ENCODE results near the gene AP1B1. TPM values are rescaled to one million over a fixed set of nuclear protein-coding genes. Genes with fewer than 3 reads are reported as not detected.

AP1B1 gene
- polyA plus RNA-seq, 1 donor (not counting 4 experiments of a cell fraction or from before 2014, with no cell fraction given): 55.3 TPM

DNA sequence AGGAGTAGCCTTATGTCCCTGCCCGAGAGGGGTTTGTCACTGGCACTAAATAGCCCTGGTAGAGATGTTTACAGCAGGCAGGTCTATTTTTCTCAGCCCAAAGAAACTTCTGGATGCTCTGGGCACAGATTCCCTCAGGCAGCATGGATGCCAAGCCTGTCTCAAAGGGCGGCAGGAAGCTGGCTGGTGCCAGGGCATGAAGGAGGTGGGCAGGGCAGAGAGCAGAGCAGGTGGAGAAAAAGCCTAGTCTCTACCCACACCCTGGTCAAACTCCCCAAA lies 86.0 kb downstream of the AP1B1 start:
- H3K36me3 ChIP-seq (ENCODE audit: control insufficient read depth in 2 of 2, extremely low read depth in 1 of 2, insufficient read depth in 2 of 2, low read length in 2 of 2): peaks cover 21 to 29% of the 10 kb centered on the region in 2 experiments
- H3K4me1 ChIP-seq (ENCODE audit: control insufficient read depth, extremely low read depth, insufficient read depth, low read length): peaks cover 5% of the 10 kb centered on the region
- H3K27me3 ChIP-seq (ENCODE audit: control insufficient read depth, extremely low read depth, insufficient read depth, low read length): no peaks in the 10 kb centered on the region
- TF ChIP-seq, protein P1, sequence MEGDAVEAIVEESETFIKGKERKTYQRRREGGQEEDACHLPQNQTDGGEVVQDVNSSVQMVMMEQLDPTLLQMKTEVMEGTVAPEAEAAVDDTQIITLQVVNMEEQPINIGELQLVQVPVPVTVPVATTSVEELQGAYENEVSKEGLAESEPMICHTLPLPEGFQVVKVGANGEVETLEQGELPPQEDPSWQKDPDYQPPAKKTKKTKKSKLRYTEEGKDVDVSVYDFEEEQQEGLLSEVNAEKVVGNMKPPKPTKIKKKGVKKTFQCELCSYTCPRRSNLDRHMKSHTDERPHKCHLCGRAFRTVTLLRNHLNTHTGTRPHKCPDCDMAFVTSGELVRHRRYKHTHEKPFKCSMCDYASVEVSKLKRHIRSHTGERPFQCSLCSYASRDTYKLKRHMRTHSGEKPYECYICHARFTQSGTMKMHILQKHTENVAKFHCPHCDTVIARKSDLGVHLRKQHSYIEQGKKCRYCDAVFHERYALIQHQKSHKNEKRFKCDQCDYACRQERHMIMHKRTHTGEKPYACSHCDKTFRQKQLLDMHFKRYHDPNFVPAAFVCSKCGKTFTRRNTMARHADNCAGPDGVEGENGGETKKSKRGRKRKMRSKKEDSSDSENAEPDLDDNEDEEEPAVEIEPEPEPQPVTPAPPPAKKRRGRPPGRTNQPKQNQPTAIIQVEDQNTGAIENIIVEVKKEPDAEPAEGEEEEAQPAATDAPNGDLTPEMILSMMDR (optimal IDR thresholded peaks at IDR 0.05 in 1 of 3, IDR thresholded peaks at IDR 0.05 in 1 of 3, conservative IDR thresholded peaks at IDR 0.05 in 1 of 3; ENCODE audit: extremely low read depth in 1 of 3, insufficient read depth in 2 of 3, low read length in 3 of 3): no peak
- TF ChIP-seq EZH2 (IDR thresholded peaks at IDR 0.05; ENCODE audit: low read length): no peak
- H3K4me3 ChIP-seq (ENCODE audit: control insufficient read depth in 2 of 3, extremely low read depth in 1 of 3, insufficient read depth in 2 of 3, low read depth in 1 of 3, low read length in 3 of 3): no peak overlapping the region
- DNase-seq (ENCODE audit: low read depth, low spot score) (no peak), FAIRE-seq (no peak)
- peaks cover 2% of the 10 kb centered on the region for H3K79me2 ChIP-seq (ENCODE audit: control insufficient read depth, insufficient read depth, low read length)
- peaks cover 17% of the 10 kb centered on the region for H4K20me1 ChIP-seq (ENCODE audit: control insufficient read depth, extremely low read depth, insufficient read depth, low read length)
- H3K9ac ChIP-seq (ENCODE audit: control insufficient read depth, extremely low read depth, insufficient read depth, low read length): no peak overlapping the region
- H2AFZ ChIP-seq (ENCODE audit: control insufficient read depth, low read length): no peak overlapping the region
- no peak overlapping the region for H3K27ac ChIP-seq (ENCODE audit: control insufficient read depth, insufficient read depth, low read length)
- no peak overlapping the region for H3K4me2 ChIP-seq (ENCODE audit: control insufficient read depth, extremely low read depth, insufficient read depth, low read depth, low read length)
- H3K9me1 ChIP-seq (ENCODE audit: control insufficient read depth, extremely low read depth, insufficient read depth, low read length): peaks cover 2% of the 10 kb centered on the region
- dilution Hi-C loops (cut with MboI; ENCODE audit: extremely low pct_ligation_motif_present, low sequenced_read_pairs): no loop called here
- H3K9me3 ChIP-seq (ENCODE audit: control insufficient read depth, low read depth, low read length): no peaks in the 10 kb centered on the region

GRCh38 chr22:29301716-29302401 lies 86.5 kb downstream of the AP1B1 start:
- Histone ChIP-seq H3K9me1 (ENCODE audit: control insufficient read depth, extremely low read depth, insufficient read depth, low read length) (peaks cover 2% of the 10 kb centered on the region), H3K79me2 (ENCODE audit: control insufficient read depth, insufficient read depth, low read length) (no peaks in the 10 kb centered on the region), H2AFZ (ENCODE audit: control insufficient read depth, low read length) (no peak overlapping the region), H4K20me1 (ENCODE audit: control insufficient read depth, extremely low read depth, insufficient read depth, low read length) (peaks cover 17% of the 10 kb centered on the region), H3K9me3 (ENCODE audit: control insufficient read depth, low read depth, low read length) (no peaks in the 10 kb centered on the region), H3K27ac (ENCODE audit: control insufficient read depth, insufficient read depth, low read length) (no peak overlapping the region), H3K4me1 (ENCODE audit: control insufficient read depth, extremely low read depth, insufficient read depth, low read length) (peaks cover 5% of the 10 kb centered on the region), H3K4me3 (ENCODE audit: control insufficient read depth in 2 of 3, extremely low read depth in 1 of 3, insufficient read depth in 2 of 3, low read depth in 1 of 3, low read length in 3 of 3) (no peak overlapping the region), H3K9ac (ENCODE audit: control insufficient read depth, extremely low read depth, insufficient read depth, low read length) (no peak overlapping the region), H3K4me2 (ENCODE audit: control insufficient read depth, extremely low read depth, insufficient read depth, low read depth, low read length) (no peak overlapping the region), H3K27me3 (ENCODE audit: control insufficient read depth, extremely low read depth, insufficient read depth, low read length) (no peaks in the 10 kb centered on the region), H3K36me3 (ENCODE audit: control insufficient read depth in 2 of 2, extremely low read depth in 1 of 2, insufficient read depth in 2 of 2, low read length in 2 of 2) (peaks cover 26 to 34% of the 10 kb centered on the region in 2 experiments)
- dilution Hi-C loops (cut with MboI; ENCODE audit: extremely low pct_ligation_motif_present, low sequenced_read_pairs): no loop called here
- FAIRE-seq: no peak
- DNase-seq (ENCODE audit: low read depth, low spot score): no peak
- TF ChIP-seq, protein P1 (optimal IDR thresholded peaks at IDR 0.05 in 1 of 3, IDR thresholded peaks at IDR 0.05 in 1 of 3, conservative IDR thresholded peaks at IDR 0.05 in 1 of 3; ENCODE audit: extremely low read depth in 1 of 3, insufficient read depth in 2 of 3, low read length in 3 of 3): no peak
- no peak for TF ChIP-seq EZH2 (IDR thresholded peaks at IDR 0.05; ENCODE audit: low read length)

All from keratinocyte (primary cell).